Measurements from ENCODE around the gene CD180. TPM values are rescaled to one million over a fixed set of nuclear protein-coding genes. Genes with fewer than 3 reads are reported as not detected.

CD180 gene
- total RNA-seq, 4 donors from 2014 or later: 0.27 to 2.2 (median 1.2) TPM; not detected in 1

GRCh38 chr5:67133776-67134175, 62.8 kb downstream of the CD180 start:
- H3K27ac ChIP-seq: no peak overlapping the region
- no peaks in the 10 kb centered on the region for H3K4me1 ChIP-seq
- H3K4me3 ChIP-seq: no peak overlapping the region
- H3K9me3 ChIP-seq: no peaks in the 10 kb centered on the region
- no peak for ATAC-seq
- H3K27me3 ChIP-seq: no peaks in the 10 kb centered on the region
- TF ChIP-seq POLR2A (IDR thresholded peaks at IDR 0.05) (no peak), CTCF (IDR thresholded peaks at IDR 0.05) (no peak), POLR2AphosphoS5 (IDR thresholded peaks at IDR 0.05) (no peak)
- WGBS, 2 donors (ENCODE audit: low coverage in 1 of 2): 66 to 83% methylated on average over 3 of the region's 3 CpGs
- peaks cover 3 to 79% of the 10 kb centered on the region in 2 donors for H3K36me3 ChIP-seq

DNA sequence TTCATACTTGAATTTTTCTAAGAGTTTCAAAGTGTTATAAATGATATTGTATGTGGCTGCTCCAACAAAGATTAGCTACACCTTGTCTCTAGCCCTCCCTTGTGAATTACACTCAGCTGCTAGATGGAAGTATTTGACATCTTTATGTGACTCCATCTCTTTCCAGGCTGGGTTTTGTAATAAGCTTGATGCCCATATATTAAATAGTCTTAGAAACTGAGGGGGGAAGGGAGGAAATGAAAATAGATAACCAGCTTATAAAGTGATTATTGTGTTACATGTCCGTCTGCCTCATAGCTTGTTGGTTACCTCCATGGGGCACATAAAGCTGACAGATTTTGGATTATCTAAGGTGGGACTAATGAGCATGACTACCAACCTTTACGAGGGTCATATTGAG, 63.4 kb downstream of the CD180 start:
- no peaks in the 10 kb centered on the region for H3K4me1 ChIP-seq
- H3K36me3 ChIP-seq: peaks cover 0 to 76% of the 10 kb centered on the region in 2 donors
- no peak overlapping the region for H3K27ac ChIP-seq
- no peak overlapping the region for H3K4me3 ChIP-seq
- H3K27me3 ChIP-seq: no peaks in the 10 kb centered on the region
- 46 to 50% methylated on average over 2 of the region's 2 CpGs for WGBS, 2 donors (ENCODE audit: low coverage in 1 of 2)
- H3K9me3 ChIP-seq: no peaks in the 10 kb centered on the region
- TF ChIP-seq POLR2AphosphoS5 (IDR thresholded peaks at IDR 0.05): no peak
- no peak for TF ChIP-seq CTCF (IDR thresholded peaks at IDR 0.05)
- TF ChIP-seq POLR2A (IDR thresholded peaks at IDR 0.05): no peak
- no peak for TF ChIP-seq EP300 (IDR thresholded peaks at IDR 0.05)
- no peak for ATAC-seq

- no peak overlapping the region for H3K27ac ChIP-seq
- 76 to 94% methylated on average over 2 of the region's 2 CpGs for WGBS, 2 donors (ENCODE audit: low coverage in 1 of 2)
- peaks cover 0 to 55% of the 10 kb centered on the region in 2 donors for H3K36me3 ChIP-seq
- no peak overlapping the region for H3K4me3 ChIP-seq
- ATAC-seq: no peak
- H3K4me1 ChIP-seq: no peaks in the 10 kb centered on the region
- TF ChIP-seq POLR2AphosphoS5 (IDR thresholded peaks at IDR 0.05) (no peak), POLR2A (IDR thresholded peaks at IDR 0.05) (no peak), CTCF (IDR thresholded peaks at IDR 0.05) (no peak), EP300 (IDR thresholded peaks at IDR 0.05) (no peak)
- H3K9me3 ChIP-seq: peaks cover 0 to 5% (median 0%) of the 10 kb centered on the region in 3 donors
- H3K27me3 ChIP-seq: no peaks in the 10 kb centered on the region
Observed at GRCh38 chr5:67129768-67130167, 66.8 kb downstream of the CD180 start.
